HCT116 (cell line): ENCODE data around the gene GNB1L. TPM values are rescaled to one million over a fixed set of nuclear protein-coding genes. Genes with fewer than 3 reads are reported as not detected.

ENCODE experiments used
- ATAC-seq: fragments of 200-7000 bp; cut with Tn5 transposase; 2 replicates; pipeline ENCODE4 v1.9.1; 2020; ENCODE audit warnings: mild to moderate bottlenecking, moderate library complexity
- BruUV-seq: library from RNA; stranded (reverse); fragments of 400-500 nt; replicated peaks from 2 replicates; lab custom pipeline; 2021; lab: Mats Ljungman, UMichigan
- CTCF ChIA-PET: fragments of 300-600 bp; sonication (Branson Sonifier 250); formaldehyde crosslinking; loops from one replicate; lab custom pipeline; 2021; ENCODE audit warnings: antibody characterized with exemption; lab: Charles Lee
- POLR2A ChIA-PET: fragments of 300-600, 350-600 bp; sonication (Branson Sonifier 250); formaldehyde crosslinking; loops from one replicate; lab custom pipeline; 2021; ENCODE audit warnings: antibody characterized with exemption; lab: Charles Lee
- RAD21 ChIA-PET, 2 experiments: fragments of 300-600 bp; sonication (Branson Sonifier 250); formaldehyde crosslinking; loops; one replicate each; lab custom pipeline; 2023; ENCODE audit warnings: low total read pairs in 2 of 2; ENCODE audit not compliant: uncharacterized antibody in 2 of 2, unreplicated experiment in 2 of 2, low non-redundant PET in 1 of 2; lab: Charles Lee
- DNase-seq: peaks from one replicate; pipeline ENCODE4 v3.0.0-alpha.2; 2010; ENCODE audit warnings: low read depth, low spot score
- H2AFZ ChIP-seq: fragments of 200-600 bp; shearing (Covaris generic), sonication (generic); 2 replicates; pipeline ENCODE4 v1.6.1; 2017; ENCODE audit warnings: low read depth, mixed run types, mixed read lengths, antibody characterized with exemption, low read length; ENCODE audit not compliant: poor library complexity, severe bottlenecking
- H3K27ac ChIP-seq: 2 replicates; pipeline ENCODE4 v1.5.1; 2012; ENCODE audit warnings: low read depth, low read length
- H3K27me3 ChIP-seq: fragments of 200-600 bp; sonication (generic); 2 replicates; pipeline ENCODE4 v1.6.1; 2016; ENCODE audit warnings: mixed run types, low read length, mixed read lengths; ENCODE audit not compliant: insufficient read depth
- H3K36me3 ChIP-seq, 2 experiments: fragments of 200-500 bp in 1 of 2; fragments of 200-600 bp in 1 of 2; sonication (Bioruptor generic) in 1 of 2; sonication (generic) in 1 of 2; 2 replicates each; pipeline versions ENCODE4 v1.5.1 to v1.6.1; 2014 to 2016; ENCODE audit warnings: low read length in 2 of 2, inconsistent platforms in 1 of 2, mixed read lengths in 1 of 2, mixed run types in 1 of 2; ENCODE audit not compliant: insufficient read depth in 2 of 2, control insufficient read depth in 1 of 2
- H3K4me1 ChIP-seq, 2 experiments: fragments of 200-600 bp in 1 of 2; sonication (generic) in 1 of 2; 2 replicates each; pipeline versions ENCODE4 v1.5.1 to v1.6.1; 2012 to 2017; ENCODE audit warnings: low read length in 2 of 2, inconsistent platforms in 1 of 2, mild to moderate bottlenecking in 1 of 2, mixed read lengths in 1 of 2, mixed run types in 1 of 2, moderate library complexity in 1 of 2; ENCODE audit not compliant: insufficient read depth in 2 of 2, control insufficient read depth in 1 of 2
- H3K4me2 ChIP-seq: fragments of 200-600 bp; sonication (generic); 2 replicates; pipeline ENCODE4 v1.6.1; 2017; ENCODE audit warnings: mixed run types, low read length, mixed read lengths
- H3K4me3 ChIP-seq, 2 experiments: fragments of 200-600 bp in 1 of 2; sonication (generic) in 1 of 2; replicated peaks in 1 of 2; 2 replicates each; pipeline ENCODE4 v1.5.1; 2011 to 2016; ENCODE audit warnings: low read length in 2 of 2, control low read depth in 1 of 2, low read depth in 1 of 2, mild to moderate bottlenecking in 1 of 2, mixed read lengths in 1 of 2, mixed run types in 1 of 2
- H3K79me2 ChIP-seq: fragments of 200-600 bp; sonication (generic); 2 replicates; pipeline ENCODE4 v1.6.1; 2017; ENCODE audit warnings: mild to moderate bottlenecking, mixed run types, low read length, moderate library complexity, mixed read lengths; ENCODE audit not compliant: insufficient read depth
- H3K9ac ChIP-seq: fragments of 200-600 bp; sonication (generic); 2 replicates; pipeline ENCODE4 v1.6.1; 2016; ENCODE audit warnings: low read length, mixed read lengths
- H3K9me2 ChIP-seq: fragments of 200-600 bp; sonication (generic), shearing (Covaris generic); 2 replicates; pipeline ENCODE4 v1.6.1; 2017; ENCODE audit warnings: mixed run types, mild to moderate bottlenecking, moderate library complexity; ENCODE audit not compliant: insufficient read depth
- H3K9me3 ChIP-seq, 2 experiments: fragments of 200-500 bp in 1 of 2; fragments of 200-600 bp in 1 of 2; sonication (Bioruptor generic) in 1 of 2; sonication (generic) in 1 of 2; 2 replicates each; pipeline ENCODE4 v1.6.1; 2014 to 2017; ENCODE audit warnings: low read length in 2 of 2, mixed read lengths in 2 of 2, inconsistent platforms in 1 of 2, low read depth in 1 of 2, mild to moderate bottlenecking in 1 of 2, mixed run types in 1 of 2, moderate library complexity in 1 of 2; ENCODE audit not compliant: control insufficient read depth in 1 of 2, insufficient read depth in 1 of 2
- H4K20me1 ChIP-seq: fragments of 200-600 bp; sonication (generic), shearing (Covaris generic); 2 replicates; pipeline ENCODE4 v1.6.1; 2017; ENCODE audit warnings: mixed run types, mild to moderate bottlenecking, moderate library complexity; ENCODE audit not compliant: insufficient read depth
- CEBPB ChIP-seq: IDR thresholded peaks from 2 replicates; pipeline ENCODE4 v1.6.1; 2012; ENCODE audit warnings: low read depth
- CTCF ChIP-seq, 3 experiments: fragments of 200-600 bp in 1 of 3; sonication (generic) in 1 of 3; IDR thresholded peaks in 2 of 3; conservative IDR thresholded peaks in 1 of 3; 2 replicates each; pipeline ENCODE4 v1.5.1; 2012 to 2017; ENCODE audit warnings: low read depth in 2 of 3, low read length in 2 of 3, antibody characterized with exemption in 1 of 3, borderline replicate concordance in 1 of 3, control low read depth in 1 of 3, mild to moderate bottlenecking in 1 of 3, mixed read lengths in 1 of 3, mixed run types in 1 of 3, moderate library complexity in 1 of 3; ENCODE audit not compliant: insufficient read depth in 1 of 3
- EZH2phosphoT487 ChIP-seq: fragments of 200-600 bp; IDR thresholded peaks from 2 replicates; pipeline ENCODE4 v1.6.1; 2018; ENCODE audit warnings: antibody characterized with exemption, borderline replicate concordance
- JUND ChIP-seq: IDR thresholded peaks from 2 replicates; pipeline ENCODE4 v1.6.1; 2012
- POLR2A ChIP-seq: IDR thresholded peaks from 2 replicates; pipeline ENCODE4 v1.7.0; 2011; ENCODE audit warnings: borderline replicate concordance; ENCODE audit not compliant: insufficient read depth, insufficient read length; ENCODE audit errors: extremely low read depth
- POLR2AphosphoS5 ChIP-seq: IDR thresholded peaks from 2 replicates; pipeline ENCODE4 v1.6.1; 2011; ENCODE audit warnings: mild to moderate bottlenecking, low read depth, low read length, moderate library complexity
- RAD21 ChIP-seq: IDR thresholded peaks from 2 replicates; pipeline ENCODE4 v1.6.1; 2012; ENCODE audit warnings: low read depth, mild to moderate bottlenecking
- SIN3A ChIP-seq: IDR thresholded peaks from 2 replicates; pipeline ENCODE4 v1.6.1; 2012; ENCODE audit warnings: low read depth
- SP1 ChIP-seq: IDR thresholded peaks from 2 replicates; pipeline ENCODE4 v1.6.1; 2012; ENCODE audit warnings: low read depth
- SRF ChIP-seq: IDR thresholded peaks from 2 replicates; pipeline ENCODE4 v1.6.1; 2012; ENCODE audit warnings: low read depth
- TCF7L2 ChIP-seq: IDR thresholded peaks from 2 replicates; pipeline ENCODE4 v1.7.0; 2011; ENCODE audit warnings: borderline replicate concordance, inconsistent platforms; ENCODE audit not compliant: insufficient read depth, insufficient read length; ENCODE audit errors: extremely low read depth
- ZFX ChIP-seq: fragments of 450-650 bp; IDR thresholded peaks from 2 replicates; pipeline ENCODE4 v1.6.1; 2017
- intact Hi-C: fragments of 100-400 bp; cut with micrococcal nuclease; formaldehyde crosslinking; loops from 2 replicates; pipeline ENCODE4 v1.10.0; 2022
- total RNA-seq: library from RNA; stranded (reverse); gene quantifications from one replicate; pipeline ENCODE4 v1.2.1, GENCODE V29; 2021; ENCODE audit not compliant: unreplicated experiment
- TF ChIP-seq, protein P1 (sequence below): IDR thresholded peaks from 2 replicates; pipeline ENCODE4 v1.6.1; 2012
- TF ChIP-seq, protein P2 (sequence below): IDR thresholded peaks from 2 replicates; pipeline ENCODE4 v1.6.1; 2012

GNB1L gene
- total RNA-seq, 1 experiment from 2014 or later, result 12.1 TPM

DNA sequence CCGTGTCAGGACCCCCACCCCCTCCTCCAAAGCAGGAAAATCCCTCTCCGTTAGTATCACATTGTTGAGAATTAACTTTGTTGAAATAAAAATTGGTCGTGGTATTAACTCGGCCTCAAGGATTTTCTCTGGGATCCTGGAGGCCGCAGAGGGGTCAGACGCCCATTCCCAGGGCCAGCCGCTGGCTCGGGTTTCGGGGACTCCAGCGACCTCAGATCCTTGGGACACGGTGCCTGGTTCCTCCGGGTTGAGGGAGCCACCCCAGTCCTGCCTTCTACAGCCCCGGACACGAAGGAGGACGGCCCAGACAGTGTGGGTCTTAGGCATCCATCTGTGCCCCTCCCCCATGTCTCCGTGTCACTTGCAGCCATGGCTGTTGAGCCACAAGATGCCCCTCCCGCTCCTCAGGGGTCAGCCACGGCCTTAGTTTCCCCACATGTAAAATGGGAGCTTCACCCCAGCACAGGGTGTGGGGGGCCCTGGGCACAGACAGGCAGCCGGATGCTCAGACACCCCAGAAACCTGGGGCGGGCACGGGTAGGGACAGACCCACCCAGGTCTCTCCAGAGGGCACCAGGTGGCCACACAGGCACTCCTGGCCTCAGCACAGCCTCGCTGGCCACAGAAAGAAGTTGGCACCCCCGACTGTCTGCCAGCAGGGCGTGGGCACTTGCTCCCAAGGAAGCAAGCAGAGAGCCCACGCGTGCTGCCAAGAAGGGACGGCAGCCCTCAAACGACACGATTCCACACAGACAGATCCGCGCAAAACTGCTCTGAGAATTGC lies 115.8 kb downstream of the GNB1L start:
- RAD21 ChIA-PET, result no interaction called here
- POLR2A ChIA-PET, result no interaction called here
- H3K36me3 ChIP-seq, result no peaks in the 10 kb centered on the region
- H3K27me3 ChIP-seq, result no peaks in the 10 kb centered on the region
- H4K20me1 ChIP-seq, result no peaks in the 10 kb centered on the region
- H3K9me2 ChIP-seq, result no peaks in the 10 kb centered on the region
- no peak overlapping the region for H3K9ac ChIP-seq
- H3K9me3 ChIP-seq, result no peaks in the 10 kb centered on the region
- no peak overlapping the region for H3K4me3 ChIP-seq
- H3K4me2 ChIP-seq, result no peak overlapping the region
- no peak overlapping the region for H2AFZ ChIP-seq
- intact Hi-C loops, result no loop called here
- H3K27ac ChIP-seq, result no peak overlapping the region
- BruUV-seq, result no TSS peak
- no peaks in the 10 kb centered on the region for H3K4me1 ChIP-seq
- ATAC-seq, result no peak
- TF ChIP-seq TCF7L2, result no peak
- TF ChIP-seq, protein P1, sequence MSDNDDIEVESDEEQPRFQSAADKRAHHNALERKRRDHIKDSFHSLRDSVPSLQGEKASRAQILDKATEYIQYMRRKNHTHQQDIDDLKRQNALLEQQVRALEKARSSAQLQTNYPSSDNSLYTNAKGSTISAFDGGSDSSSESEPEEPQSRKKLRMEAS, result no peak
- no peak for TF ChIP-seq POLR2AphosphoS5
- TF ChIP-seq, protein P2, sequence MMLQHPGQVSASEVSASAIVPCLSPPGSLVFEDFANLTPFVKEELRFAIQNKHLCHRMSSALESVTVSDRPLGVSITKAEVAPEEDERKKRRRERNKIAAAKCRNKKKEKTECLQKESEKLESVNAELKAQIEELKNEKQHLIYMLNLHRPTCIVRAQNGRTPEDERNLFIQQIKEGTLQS, result no peak
- no peak for TF ChIP-seq ZFX
- TF ChIP-seq JUND, result no peak
- TF ChIP-seq EZH2phosphoT487, result no peak
- no peak for TF ChIP-seq CEBPB
- no peak for TF ChIP-seq CTCF (IDR thresholded peaks at IDR 0.05 in 2 of 3, conservative IDR thresholded peaks at IDR 0.05 in 1 of 3; ENCODE audit: borderline replicate concordance in 1 of 3, insufficient read depth in 1 of 3, low read depth in 2 of 3, low read length in 2 of 3)
- TF ChIP-seq SP1, result no peak
- no peak for TF ChIP-seq RAD21
- no peak for TF ChIP-seq POLR2A
- no peak for TF ChIP-seq SRF
- TF ChIP-seq SIN3A, result no peak
- no peaks in the 10 kb centered on the region for H3K79me2 ChIP-seq
- CTCF ChIA-PET, result no interaction called here
- DNase-seq, result no peak
